Dermis microvascular lymphatic vessel endothelial cell (primary cell): ENCODE data around the gene HDAC4. TPM values are rescaled to one million over a fixed set of nuclear protein-coding genes. Genes with fewer than 3 reads are reported as not detected.

Experiments
- DNase-seq, 2 donors: peaks; one replicate each; pipeline versions ENCODE4 v3.0.0 to v3.0.0-alpha.2; 2010; ENCODE audit warnings: low read depth in 2 of 2
- total RNA-seq: library from RNA; depleted of rRNA; stranded (reverse); fragments of >200 nt; gene quantifications from 2 replicates; pipeline ENCODE4 v1.2.1, GENCODE V29; 2014

Gene HDAC4
- total RNA-seq, 1 donor from 2014 or later = 10.4 TPM

DNA sequence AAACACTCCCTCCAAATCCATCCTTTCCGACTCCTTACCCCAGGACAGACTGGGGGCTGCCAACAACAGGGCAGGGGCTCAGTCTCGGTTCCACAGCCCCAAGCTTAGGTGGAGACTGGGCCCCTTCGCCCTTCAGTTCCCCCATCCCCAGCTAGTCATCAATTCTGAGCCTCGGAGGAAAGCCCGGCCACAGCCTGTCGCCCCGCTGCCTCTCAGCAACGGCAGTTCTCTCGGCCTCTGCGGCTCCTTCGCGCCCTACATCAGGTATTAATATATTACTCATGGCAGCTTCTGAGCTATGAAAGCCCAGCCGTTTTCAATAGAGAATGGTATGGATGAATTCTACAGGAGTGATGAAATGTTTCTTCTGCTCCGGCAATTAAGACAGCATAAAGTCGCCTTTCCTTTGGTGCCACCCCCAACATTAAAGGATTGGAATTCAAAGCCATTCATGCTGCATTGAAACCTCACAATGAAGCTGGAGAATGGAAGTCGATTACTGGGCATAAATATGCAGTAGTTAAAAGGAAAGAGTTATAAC, 2.8 kb downstream of the HDAC4 start:
- DNase-seq = no peak

DNA sequence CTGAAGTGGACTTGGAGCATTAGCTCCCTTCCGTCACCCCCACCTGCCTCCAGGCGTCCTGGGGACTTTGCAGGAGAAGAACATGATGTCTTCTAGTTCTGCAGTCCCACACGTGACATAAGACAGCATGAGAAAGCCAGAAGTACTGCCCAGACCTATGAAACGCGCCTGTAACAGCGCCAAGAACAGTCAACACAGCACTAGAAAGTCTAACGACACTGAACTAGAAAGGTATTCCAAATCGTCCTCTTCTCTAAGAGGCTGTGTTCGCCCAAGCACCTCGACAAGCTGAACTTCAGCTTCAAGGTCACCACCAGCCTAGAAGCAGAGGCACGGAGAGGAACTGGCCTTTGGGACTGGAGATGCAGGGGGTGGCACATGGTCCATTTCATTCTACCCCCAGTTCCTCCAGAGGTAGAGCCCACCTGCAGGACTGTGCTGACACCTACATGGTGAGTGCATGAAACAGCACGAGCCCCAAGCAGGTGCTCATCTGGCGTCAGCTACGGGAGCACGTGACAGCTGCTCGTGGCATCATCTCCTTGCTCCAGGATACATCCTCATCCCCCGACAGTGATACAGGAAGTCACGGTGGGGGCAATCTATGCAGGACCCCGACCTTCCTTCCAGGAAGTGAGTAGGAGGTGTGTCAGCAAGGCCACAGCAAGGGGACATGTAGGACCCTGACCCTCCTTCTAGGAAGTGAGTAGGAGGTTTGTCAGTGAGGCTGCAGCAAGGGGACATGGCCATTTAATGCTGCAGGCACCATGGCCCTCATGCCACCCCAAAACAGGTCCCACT, 3.7 kb downstream of the HDAC4 start:
- DNase-seq = no peak

DNA sequence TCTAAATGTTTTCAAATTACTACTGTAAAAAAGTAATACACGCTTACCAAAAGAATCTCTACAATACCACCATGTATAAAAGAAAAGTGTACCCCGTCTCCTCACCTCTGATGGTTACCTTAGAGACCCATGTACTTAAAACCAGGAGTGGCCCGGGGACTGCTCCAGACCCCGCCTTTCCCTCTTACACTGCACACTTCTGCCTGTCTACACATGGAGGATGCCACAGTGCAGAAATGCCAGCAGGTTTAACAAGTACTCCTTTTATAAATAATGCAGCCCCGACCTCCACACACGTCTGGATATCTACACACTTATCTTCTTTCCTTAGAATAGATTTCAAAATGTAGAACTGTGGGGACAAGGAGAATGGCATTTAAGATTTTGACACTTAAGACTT, 5.3 kb downstream of the HDAC4 start:
- no peak for DNase-seq

DNA sequence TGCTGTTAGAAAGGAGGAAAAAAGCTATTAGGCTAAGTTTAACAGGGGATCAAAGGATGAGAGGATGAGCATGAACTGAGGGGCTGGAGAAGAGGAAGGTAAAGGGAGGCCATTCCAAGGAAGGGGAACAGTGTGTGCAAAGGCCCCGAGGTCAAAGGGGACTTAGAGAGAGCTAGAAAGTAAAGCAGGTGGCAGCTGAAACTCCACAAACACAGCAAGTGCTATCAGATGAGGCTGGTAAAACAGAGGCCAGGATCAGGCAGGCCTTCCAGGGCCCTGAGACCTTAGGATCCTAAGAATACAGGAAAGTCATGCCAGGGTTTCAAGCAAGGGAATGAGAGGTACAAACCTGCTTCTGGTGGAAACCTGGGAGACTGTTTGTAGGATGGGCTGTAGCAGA, 5.8 kb downstream of the HDAC4 start:
- no peak for DNase-seq

DNA sequence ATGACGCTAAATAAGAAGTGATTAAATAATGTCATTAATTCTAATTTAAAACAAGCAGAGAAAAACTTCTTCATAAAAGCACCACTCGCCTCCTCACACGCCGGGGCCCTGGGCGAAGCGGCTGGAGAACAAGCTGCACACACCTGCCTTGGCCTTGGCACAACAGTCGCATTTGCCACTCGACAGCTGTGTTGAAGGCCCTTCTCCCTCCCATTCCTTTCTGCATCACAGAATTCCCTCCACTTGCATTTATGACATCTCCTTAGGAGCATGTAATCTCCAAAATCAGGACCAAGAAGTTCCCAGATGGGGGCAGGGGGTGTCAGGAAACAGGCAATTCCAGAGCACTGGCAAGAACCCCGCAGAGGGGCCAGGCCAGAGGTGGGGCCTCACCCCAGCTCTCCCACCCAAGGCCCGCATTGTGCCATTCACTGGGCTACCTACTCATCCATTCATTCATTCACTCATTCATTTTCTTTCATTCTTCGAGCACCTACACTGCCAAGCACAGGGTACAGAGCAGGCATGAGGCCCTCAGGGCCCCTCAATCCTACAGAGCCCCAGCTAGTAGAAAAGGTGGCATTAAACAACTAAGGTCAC, 6.4 kb downstream of the HDAC4 start:
- DNase-seq = no peak

DNA sequence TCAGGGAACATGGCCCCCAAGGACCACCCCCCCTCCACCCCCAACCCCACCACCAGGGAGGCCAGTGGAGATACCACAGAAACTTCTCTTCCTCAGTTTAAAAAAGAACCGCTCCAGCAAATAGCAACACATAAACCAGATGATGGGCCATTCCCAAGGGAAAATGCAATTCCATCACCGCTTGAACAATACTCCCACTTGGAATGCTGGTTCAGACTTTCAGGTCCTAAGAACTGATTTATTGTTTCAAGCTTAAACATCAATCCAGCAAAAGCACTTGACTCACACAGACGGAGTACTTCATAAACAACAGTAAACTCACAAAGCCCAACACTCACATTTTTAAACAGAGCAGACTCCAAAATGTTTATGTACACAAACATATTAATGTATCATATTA, 6.9 kb downstream of the HDAC4 start:
- no peak for DNase-seq

DNA sequence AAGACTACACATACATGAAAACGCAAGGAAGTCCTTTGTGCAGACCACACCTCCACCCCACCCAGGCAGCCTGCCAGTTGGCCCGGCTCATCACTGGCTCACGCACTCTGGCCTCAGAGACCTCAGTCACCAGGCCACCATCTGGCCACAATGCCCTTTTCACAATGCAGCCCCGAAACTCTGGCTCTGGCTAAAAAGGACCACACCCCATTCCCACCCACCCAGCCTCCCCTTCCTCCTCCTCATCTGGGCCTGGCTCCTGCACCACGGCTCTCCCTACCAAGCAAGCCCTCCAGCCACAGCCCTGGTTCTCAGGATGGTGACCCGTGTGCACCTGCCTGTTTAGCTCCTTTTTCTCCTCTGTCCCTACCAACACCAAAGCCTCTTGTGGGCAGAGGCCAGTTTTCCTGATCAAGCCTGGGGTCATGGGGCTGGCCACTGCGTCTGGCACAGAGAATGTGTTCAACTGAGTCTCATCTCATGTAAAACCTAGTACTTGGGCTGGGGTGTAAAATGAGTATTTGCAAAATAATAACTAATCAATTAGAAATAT, 7.4 kb downstream of the HDAC4 start:
- DNase-seq = no peak

DNA sequence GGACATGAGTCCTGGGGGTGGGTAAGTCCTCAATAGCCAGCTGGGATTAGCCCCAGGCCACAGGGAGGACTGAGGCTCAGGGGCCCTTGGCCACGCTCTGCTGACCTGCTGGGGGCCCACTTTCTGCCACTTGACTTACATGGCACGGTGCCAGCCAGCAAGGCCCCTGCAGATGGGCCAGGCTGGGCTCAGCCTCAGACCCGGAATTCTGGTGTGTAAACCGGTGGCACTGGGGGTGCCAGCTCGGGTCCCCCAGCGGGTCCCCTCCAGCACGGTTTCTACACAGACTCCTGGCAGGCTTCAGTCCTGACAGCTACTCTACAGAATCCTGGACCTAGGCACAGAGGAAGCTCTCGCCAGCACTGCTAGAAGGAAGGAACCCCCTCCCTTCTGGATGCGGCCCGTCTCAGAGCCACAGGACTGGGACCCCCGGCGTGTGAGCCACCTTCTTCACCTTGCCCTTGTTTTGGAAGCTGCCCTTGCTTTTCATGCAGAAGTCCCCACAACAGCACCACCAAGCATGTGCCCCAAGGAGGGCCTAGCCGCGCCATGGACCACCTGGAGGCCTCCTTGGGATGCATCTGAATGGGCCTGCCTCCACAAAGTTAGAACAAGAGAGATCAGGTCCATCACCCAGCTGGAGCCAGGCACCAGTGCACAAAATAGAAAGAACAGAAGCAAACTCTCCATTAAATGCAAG, 8.0 kb downstream of the HDAC4 start:
- no peak for DNase-seq

DNA sequence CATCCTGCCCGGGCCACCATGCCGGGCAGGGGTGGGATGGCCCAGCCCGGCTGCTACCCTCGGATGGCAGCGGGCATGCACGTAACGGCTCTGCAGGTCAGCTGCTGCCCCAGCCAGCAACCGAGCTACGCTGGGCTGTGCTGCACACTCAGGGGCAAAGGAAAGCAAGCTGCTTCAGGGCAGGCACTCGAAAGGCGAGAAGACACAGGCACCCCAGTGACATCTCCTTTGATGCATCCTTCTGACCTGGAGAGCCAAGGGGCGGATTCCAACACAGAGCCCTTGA, 8.8 kb downstream of the HDAC4 start:
- DNase-seq = no peak

DNA sequence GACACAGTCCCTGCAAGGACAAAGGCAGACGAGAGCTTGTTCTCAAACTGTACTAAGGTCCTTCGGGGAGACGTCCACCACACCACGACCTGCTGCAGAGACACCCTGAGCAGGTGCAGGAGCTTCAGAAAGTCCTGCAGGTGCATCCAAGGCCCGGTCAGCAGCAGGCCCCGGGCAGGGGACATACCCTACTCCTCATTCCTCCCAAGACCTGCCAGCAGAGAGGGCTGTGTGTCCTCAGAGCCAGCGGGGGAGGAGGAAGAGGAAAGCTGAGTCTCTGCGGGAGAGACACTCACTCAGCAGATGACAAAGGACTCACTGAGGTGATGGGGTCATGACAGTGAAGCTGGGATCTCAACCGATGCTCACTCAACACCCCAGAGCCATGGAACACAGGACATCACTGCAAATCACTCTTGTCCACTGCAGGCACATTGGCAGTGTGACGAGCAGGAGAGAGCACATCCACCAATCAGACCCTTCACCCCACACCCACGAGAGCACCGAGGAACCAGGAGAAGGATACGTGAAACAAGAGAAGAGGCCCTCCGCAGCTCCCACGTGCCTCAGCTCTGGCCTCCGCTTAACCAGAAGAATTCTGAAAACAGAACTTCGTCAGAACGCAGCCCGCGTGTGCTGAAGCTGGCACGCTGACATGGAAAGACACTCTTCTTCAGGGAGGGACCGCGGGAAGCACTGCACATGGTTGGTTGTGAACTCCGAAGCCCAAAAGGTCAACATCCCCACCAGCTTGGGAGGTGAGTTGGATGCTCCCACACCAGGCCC, 9.3 kb downstream of the HDAC4 start:
- DNase-seq = no peak

DNA sequence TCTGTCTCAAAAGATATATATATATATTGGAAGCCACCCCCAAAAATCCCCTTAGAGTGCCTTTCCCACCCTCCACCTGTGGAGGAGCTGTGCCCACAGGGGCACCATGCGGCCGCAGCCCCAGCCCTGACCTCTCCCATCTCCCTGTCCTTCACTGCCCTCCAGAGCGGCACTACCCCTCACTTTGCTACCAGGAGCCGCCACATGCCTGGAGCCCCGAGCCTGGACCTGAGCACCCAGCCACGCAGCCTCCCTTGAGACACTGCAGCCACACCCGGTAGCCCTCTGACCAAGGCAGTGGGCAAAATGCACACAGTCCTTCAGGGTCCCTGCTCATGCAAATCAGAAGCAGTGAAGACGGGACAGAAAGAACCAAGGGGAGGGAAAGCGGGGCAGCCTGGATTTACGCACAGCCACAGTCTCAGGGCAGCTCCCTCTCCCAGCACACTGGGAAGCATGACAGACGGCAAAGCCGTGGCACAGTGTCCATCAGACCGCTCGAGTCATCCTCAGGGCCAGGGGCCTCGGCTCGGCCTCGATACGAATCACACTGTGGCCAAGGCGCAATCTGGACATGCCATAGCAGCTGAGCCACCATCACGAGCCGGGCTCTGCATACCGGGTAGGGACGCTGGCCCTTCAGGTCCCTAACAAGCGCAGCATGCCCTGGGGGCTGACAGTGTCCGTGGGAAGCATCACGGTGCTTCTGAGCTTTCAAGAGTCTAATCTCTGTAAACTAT, 10.1 kb downstream of the HDAC4 start:
- DNase-seq = no peak

DNA sequence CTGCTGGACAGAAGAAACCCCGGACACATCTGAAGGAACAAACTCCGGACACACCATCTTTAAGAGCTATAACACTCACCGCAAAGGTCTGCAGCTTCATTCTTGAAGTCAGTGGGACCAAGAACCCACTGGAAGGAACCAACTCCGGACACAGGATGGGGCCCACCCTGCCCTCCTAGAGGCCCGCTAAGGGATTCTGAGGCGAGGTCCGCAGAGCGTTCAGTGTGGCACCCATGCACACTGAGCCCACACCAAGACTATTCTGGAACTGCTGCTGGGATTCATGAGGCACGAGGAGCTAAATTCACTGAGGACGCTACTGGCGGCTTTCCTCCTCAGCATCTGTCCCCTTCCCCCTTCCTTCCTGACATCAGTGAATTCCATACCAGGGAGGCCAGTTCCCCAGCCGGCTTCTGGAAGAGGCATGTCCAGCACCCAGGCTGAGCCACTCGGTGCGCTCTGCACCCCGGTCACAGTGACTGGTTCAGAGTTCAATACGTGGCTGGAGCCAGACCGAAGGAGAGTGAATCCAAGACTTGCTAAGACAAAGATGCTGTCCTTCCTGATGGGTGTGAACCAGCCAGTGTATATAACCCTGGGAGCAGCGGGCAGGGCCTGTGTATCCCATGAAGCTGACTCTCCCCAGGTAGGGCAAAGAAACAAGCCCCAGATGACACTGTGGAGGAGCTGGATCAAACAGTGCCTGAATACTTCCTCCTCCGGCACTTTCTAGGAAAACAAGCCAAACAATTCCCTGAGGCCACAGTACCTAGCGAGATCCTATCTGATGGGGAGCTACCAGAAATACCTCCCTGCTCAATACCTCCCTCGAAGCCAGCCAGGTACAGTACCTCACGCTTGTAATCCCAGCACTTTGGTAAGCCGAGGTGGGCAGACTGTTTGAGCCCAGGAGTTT, 11.1 kb downstream of the HDAC4 start:
- no peak for DNase-seq

DNA sequence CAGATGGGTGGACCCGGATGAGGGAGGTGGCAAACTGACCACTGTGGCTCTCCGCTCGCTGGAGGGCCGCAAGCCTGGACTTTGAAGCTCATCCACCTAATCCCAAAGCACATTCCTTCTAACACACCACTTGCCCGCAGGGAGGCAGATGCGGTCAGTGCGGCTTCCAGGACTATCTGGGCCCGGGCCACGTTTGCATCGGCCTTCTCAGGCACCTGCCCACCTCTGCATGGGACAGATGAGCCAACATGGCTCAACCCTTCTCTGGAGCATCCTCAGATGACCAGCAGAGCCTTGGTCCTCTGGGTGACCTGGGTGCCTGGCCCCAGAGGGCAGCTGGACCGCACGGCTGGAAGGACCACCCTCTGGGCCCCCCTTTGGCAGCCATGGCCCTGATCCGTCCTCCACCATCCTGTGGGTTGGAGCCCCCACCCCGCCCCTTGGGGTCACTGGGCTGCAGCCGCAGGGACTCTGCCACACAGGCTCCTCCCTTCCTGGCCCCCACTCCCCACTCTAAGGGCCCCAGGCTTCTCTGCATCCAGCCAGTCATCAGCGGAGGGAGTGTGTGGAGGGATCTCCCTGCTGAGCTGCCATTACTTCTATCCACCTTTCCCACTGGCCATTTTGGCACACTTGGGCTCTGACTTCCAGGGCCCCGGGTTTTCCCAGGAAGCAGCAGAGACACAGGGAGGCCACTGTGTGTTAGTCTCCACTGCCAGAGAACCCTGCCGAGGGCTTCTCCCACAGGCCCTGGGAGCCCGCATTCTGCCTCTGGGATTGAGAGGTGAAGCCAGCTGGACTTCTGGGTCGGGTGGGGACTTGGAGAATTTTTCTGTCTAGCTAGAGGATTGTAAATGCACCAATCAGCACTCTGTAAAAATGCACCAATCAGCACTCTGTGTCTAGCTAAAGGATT, 12.3 kb downstream of the HDAC4 start:
- DNase-seq = no peak

DNA sequence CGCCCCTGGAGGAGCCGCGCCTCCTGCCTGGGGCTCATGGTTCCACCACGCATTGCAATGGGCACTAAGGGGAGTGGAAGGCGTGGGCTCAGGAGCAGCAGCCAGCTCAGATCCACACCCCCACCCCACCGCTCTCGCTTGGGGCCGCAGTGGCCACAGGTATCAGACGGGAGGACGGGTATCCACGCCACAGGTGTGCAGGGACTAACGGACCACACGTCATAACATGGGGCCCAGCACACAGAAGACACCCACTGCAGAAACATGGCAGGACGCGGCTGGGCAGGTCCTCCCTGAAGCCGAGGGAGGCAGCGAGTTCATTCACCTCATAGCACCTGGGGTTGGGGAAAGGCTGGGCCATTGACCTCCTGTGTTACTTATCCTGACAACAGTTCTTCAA, 13.0 kb downstream of the HDAC4 start:
- no peak for DNase-seq

DNA sequence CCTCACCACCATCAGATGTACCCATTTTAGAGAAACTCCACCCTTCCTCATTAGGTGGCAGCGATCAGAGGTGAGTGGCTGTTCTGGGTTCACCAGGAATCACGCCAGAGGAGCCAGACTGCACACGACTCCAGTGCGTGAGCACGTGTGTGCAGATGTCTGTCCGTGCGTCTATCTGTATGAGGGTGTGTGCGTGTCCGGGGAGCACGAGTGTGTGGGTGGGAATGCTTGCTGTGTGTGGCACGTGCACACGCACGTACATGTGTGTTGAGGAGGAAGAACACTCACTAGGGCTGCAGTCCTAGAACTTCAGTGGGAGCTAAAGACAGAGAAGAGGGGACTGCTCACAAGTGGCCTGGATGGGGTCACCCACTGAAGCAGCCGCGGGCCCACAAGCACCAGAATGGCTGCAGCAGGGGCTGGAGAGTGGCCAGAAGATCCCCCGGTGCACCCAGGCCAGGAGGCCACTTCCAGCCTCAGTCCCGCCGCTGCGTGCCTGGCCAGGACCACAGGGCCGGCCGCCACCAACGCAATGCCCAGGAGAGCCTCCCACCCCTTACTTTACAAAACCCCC, 13.9 kb downstream of the HDAC4 start:
- no peak for DNase-seq

DNA sequence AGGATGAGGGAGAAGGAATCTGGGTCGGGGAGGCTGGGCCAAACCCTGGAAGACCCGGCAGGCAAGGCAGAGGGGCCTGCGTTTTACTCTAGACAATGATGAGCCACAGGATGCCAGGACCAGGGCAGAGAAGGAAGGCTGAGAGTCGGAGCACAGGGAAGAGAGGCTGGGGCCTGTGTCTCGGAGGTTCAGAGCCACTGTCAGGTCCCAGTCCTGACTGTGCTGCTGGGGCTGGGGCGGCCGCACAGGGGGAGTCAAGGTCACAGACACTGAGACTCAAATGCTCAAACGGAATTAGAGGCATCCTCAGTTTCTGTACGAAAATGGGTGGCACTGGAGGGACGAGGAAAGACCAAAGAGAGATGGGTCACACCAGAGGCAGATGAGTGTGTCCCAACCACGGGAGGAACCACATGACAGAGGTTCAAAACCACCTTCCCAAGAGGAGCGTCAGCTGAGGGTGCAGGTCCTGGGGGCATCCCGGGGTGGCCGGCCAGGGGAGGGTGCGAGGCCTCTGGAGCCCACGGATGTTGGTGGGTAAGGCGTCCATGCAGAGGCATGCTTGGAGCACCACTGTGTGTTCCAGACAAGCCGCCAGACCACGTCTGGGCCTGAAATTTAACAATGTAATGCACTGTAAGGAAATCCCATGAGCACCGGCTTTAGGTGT, 14.7 kb downstream of the HDAC4 start:
- no peak for DNase-seq

DNA sequence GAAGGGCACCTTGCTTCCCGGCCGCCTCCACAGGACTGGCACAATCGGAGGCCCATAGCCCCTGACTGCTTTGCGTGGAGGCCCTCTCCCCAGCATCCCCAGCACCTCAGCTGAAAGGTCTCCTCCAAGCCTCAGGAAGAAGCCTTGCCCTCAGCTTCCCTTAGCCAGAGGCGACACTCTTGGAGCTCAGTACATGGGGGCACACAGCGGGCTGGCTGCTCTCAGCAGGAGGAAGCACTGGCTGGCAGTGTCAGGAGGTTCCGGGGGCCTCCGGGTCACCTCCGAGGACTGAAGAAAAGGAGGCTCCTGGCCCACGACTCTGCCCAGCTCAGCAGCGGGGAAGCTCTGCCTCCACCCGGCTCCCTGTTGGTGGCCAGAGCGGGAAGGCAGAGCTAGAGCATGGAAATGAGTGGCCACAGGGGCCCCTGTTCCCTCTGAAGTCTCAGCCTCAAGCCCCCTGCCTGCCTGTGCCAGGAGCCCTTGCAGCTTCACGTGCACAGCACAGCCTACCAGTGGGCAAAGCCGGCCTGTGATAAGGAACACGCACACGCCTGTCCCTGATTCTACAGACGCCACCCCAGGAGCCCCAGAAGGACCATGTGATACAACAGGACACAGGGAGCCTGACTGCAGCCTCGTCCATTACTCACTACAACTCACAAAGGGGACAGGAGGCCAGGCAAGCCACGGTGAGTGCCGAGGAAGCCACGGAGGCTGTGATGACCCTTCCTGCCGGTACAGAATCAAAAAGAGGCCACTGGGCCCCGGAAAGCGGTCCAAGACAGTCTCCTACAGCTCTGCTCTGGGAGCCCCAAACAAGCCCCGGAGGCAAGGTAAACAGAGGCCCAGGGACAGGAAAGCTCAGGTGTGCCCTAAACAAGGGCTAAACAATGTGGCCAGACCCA, 15.5 kb downstream of the HDAC4 start:
- no peak for DNase-seq
